ENCODE measurements around the gene IFT20. TPM values are rescaled to one million over a fixed set of nuclear protein-coding genes. Genes with fewer than 3 reads are reported as not detected.
"Not testable (repeated sequence)": the region's sequence is repeated elsewhere in the genome, so short reads cannot be mapped to it uniquely, and the experiment has no call there.

The IFT20 gene
- total RNA-seq, 1 experiment from 2014 or later = 34.5 TPM

DNA sequence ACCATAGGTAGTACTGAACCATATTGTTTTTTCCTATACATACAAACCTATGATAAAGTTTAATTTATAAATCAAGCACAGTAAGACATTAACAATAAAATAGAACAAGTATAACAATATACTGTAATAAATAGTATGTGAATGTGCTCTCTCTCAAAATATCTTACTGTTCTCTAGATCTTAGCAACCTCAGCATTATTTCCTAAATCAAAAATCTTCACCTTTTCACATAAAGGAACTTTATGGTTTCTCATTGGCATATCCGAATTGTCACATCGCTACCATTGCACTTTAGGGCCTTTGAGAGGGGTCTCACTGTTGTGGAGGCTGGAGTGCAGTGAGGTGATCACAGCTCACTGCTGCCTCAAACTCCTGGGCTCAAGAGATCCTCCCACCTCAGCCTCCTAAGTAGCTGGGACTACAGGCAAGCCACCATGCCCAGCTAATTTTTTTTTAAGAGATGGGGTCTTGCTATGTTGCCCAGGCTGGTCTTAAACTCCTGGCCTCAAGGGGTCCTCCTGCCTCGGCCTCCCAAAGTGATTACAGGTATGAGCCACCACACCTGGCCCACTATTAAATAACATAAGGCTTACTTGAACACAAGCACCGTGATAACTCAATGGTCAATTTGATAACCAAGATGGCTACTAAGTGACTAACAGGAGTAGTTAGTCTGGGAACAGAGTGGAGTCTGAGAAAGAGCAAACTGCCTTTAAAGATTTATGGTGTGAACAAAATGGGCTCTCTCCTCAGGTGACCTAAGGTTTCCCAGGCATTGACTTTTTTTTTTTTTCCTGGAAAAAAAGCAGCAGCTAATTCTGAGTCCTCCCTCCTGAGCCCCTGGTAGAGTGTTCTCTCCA, 19.2 kb downstream of the IFT20 start:
- DNase-seq (ENCODE audit: low spot score) = no peak

DNA sequence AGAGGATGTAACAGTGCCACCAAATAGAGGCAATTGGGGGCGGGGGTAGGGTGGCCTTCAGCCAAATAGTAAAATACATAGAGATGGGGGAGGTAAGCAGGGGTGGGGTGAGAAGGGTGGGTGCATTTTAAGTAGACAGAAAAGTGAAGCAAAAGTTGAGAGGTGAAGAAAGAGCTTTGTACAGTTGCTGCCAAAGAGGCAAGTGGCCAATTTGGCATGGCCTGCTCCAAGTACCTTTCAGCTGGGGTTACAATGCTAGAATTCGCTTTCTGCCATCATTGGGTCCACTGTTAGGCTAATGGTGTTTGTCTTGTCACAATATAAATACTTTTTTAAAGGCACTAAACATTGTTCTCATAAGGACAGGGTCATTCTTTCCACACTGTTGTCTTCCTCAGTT, 21.4 kb downstream of the IFT20 start:
- no peak for DNase-seq (ENCODE audit: low spot score)

DNA sequence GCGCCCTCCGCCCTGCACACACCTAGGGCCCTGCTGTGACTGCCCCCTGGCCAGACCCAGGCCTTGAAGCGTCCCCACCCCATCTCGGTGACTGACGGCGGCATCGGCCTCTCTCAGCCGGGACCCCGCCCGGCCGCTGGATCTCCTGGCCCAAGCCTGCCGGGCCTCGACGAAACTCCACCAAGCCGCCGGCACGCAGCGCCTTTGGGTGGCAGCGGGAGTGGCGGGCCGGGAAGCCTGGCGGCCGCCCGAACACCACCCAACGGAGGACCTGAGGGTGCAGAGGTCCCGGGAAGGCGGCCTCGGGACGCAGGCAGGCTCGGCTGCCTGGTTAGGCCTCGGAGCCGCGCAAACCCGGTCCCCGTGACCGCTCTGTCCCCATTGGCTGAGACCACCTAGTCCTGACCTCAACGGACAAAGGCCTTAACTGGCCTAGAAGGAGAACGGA, 28.3 kb downstream of the IFT20 start:
- no peak for DNase-seq (ENCODE audit: low spot score)

DNA sequence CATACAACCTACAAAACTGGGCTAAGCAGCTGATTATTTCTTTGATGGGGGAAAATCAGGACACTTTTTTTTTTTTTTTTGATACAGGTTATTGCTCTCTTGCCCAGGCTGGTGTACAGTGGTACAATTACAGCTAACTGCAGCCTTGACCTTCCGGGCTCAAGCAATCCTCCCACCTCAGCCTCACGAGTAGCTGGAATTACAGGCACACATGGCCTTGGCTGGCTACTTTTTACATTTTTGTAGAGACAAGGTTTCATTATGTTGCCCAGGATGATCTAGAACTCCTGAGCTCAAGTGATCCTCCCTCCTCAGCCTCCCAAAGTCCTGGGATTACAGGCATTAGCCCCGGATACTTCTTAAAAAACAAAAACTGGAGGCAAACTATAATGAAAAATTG, 36.8 kb downstream of the IFT20 start:
- no peak for DNase-seq (ENCODE audit: low spot score)

DNA sequence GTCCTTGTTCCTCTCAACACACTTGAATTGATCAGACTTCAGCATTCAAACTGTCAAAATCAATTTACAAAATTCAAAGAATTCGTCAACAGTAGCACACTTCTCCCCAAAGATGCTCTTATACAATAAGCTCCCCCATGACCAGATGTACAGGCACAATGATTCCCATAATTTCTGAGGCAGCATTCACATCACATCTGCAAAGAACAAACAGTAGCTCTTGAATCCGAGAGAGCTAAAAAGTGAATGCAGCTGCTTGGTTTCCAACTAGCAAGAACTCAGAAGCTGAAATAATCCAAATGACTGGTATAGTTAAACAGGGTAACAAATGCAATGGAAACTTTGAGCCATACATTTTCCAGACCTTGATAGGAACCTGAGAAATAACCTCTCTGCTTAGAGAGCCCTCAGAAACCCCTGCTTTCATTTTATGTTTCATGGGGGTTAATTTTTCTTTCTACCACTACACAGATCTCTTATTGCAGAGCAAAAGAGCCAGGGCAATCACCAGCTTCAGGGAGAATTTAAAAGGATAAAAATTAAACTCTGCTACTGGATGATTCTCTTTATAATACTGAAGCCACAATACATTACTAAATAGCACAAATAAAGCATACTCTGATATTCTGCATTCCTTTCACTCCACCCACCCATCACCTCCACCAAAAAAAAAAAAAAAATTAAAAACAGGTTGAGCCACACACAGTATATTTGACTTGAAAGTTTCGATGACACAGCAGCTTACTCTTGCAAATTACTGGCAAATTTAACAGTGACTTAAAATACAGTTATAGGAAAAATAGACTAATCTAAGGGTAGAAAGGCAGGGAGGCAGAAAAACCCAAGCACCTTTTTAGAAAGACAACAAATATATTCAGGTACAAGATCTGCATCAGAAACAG, 39.3 kb downstream of the IFT20 start:
- DNase-seq (ENCODE audit: low spot score) = no peak

DNA sequence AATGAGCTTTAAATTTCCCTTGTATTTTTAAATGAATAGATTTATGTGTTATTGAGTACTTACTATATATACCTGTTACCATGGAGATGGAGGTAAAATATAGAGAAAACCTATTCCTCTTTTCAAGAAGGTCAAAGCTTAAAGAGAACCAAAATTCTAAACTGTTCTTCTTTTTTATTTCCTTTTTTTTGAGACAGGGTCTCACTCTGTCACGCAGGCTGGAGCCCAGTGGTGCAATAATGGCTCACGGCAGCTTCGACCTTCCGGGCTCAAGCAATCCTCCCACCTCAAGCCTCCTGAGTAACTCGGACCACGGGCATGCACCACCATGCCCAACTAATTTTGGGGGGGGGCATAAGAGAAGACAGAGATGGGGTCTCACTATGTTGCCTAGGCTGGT, 41.3 kb downstream of the IFT20 start:
- DNase-seq (ENCODE audit: low spot score) = no peak

DNA sequence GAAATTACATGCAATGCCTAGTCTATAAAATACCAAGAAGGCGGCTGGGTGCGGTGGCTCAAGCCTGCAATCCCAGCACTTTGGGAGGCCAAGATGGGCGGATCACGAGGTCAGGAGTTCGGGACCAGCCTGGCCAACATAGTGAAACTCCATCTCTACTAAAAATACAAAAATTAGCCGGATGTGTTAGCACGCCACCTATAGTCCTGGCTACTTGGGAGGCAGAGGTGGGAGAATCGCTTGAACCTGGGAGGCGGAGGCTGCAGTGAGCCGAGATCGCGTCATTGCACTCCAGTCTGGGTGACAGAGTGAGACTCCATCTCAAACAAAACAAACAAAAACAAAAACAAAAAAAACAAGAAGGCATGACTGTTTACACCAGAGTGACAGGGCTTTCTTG, 42.4 kb downstream of the IFT20 start:
- DNase-seq (ENCODE audit: low spot score) = not testable (repeated sequence)

DNA sequence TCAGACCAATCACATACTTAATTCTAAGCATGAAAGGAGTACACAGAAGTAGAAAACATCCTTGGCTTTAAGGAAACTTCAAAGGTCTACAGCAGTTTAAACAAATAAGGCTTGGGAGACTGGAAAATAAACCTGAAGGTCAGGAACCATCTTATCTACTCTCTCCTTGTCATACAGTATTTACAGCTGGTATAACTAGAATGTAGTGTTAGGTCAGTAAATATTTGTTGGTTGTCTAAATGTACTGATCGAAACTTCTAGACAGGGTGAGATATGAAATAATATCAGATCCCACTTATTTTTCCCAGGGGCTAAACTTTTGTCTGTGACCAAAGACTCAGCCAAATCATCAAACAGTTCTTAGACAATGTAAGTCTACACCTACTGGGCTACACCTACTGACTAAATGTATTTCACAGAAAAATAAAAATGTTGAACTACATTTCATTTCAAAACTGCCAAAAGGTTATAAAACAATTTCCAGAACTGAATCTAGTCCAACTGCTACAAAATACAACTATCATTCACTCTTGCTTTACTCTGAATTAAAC, 43.4 kb downstream of the IFT20 start:
- DNase-seq (ENCODE audit: low spot score) = no peak

DNA sequence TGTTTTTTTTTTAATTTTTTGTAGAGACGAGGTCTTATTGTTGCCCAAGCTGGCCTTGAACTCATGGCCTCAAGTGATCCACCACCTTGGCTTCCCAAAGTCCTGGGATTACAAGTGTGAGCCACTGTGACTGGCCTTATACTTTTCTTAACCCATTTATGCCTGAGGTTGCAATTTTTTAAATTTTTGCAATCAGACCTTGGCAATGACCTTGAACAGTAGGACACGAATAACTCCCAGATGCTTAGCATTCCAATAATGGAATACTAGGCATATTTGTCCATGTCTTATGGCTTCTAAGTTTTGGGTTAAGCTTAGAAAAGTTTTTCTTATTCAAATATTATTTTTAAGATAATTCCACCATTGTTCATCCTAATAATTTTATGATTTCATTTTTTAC, 44.6 kb downstream of the IFT20 start:
- no peak for DNase-seq (ENCODE audit: low spot score)

DNA sequence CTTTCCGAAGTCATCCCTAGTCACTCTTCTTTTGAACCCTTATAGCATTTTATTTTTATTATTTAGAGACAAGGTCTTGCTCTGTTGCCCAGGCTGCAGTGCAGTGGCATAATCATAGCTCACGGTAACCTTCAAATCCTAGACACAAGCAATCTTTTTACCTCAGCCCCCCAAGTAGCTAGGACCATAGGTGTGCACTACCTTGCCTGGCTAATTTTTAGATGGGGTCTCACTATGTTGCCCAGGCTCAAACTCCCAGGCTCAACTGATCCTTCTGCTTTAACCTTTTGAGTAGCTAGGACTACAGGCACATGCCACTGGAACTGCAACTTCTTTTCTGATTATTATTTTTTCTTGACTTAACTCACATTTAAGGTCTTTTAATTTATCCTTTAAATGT, 49.3 kb downstream of the IFT20 start:
- no peak for DNase-seq (ENCODE audit: low spot score)

DNA sequence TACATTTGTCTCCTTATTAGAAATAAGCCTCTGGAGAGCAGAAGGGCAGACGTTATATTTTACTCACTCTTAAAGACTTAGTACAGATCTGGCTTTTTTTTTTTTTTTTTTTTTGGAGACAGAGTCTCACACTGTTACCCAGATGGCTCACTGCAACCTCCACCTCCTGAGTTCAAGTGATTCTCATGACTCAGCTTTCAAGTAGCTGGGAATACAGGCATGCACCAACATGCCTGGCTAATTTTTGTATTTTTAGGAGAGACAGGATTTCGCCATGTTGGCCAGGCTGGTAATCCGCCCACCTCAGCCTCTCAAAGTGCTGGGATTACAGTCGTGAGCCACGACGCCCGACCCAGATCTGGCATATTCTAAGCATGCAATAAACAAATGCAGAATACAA, 52.7 kb downstream of the IFT20 start:
- DNase-seq (ENCODE audit: low spot score) = peak; percentile 70

DNA sequence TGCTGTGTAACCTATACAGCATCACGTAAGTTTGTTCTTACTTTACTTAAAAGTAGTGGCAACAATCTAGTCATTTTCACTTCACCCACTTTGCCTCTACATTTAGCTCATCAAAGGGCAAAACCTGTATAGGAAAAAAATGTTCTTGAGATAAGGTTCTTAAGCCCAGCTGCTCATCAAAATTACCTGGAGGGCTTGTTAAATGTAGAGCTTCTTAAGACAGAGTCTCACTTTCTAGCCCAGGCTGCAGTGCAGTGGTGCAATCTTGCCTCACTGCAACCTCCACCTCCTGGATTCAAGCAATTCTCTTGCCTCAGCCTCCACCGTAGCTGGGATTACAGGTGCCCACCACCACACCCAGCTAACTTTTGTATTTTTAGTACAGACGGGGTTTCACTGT, 54.4 kb downstream of the IFT20 start:
- no peak for DNase-seq (ENCODE audit: low spot score)

DNA sequence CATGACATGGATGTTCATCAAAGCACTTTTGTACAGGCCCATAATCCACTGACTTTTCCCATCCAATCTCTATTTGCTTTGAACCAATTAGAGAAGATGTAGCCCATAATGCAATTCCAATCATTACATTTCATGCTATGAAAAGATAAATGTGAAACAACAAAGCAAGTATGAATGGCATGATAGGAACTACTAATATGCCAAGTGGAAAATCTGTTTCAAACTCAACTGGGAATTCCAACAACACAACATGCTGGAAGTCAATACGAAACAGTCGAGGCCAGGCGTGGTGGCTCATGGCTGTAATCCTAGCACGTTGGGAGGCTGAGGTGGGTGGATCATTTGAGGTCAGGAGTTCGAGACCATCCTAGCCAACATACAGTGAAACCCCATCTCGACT, 55.9 kb downstream of the IFT20 start:
- no peak for DNase-seq (ENCODE audit: low spot score)

Other genes starting within 250 kb of the IFT20 start
- 44.6 and 54.0 TPM in 2 replicates for gene TMEM97, start 16.3 kb downstream of the IFT20 start, total RNA-seq (2014; rRNA removed; shearing (Covaris generic))
- 25.1 and 26.3 TPM in 2 replicates for gene TNFAIP1, start 289 bp upstream of the IFT20 start, total RNA-seq (2014; rRNA removed; shearing (Covaris generic))
- gene POLDIP2, start 22.1 kb upstream of the IFT20 start, total RNA-seq (2014; rRNA removed; shearing (Covaris generic)) = 108 and 110 TPM in 2 replicates
- not detected in 2 replicates for gene SEBOX, start 29.7 kb upstream of the IFT20 start, total RNA-seq (2014; rRNA removed; shearing (Covaris generic))
- not detected in 2 replicates for gene VTN, start 34.8 kb upstream of the IFT20 start, total RNA-seq (2014; rRNA removed; shearing (Covaris generic))
- gene SARM1, start 36.2 kb upstream of the IFT20 start, total RNA-seq (2014; rRNA removed; shearing (Covaris generic)) = 8.7 and 11.2 TPM in 2 replicates
- gene SLC46A1, start 70.7 kb upstream of the IFT20 start, total RNA-seq (2014; rRNA removed; shearing (Covaris generic)) = 4.7 and 4.9 TPM in 2 replicates
- gene SLC13A2, start 138.2 kb upstream of the IFT20 start, total RNA-seq (2014; rRNA removed; shearing (Covaris generic)) = not detected in 2 replicates
- not detected in 2 replicates for gene FOXN1, start 170.9 kb upstream of the IFT20 start, total RNA-seq (2014; rRNA removed; shearing (Covaris generic))
- gene UNC119, start 217.2 kb upstream of the IFT20 start, total RNA-seq (2014; rRNA removed; shearing (Covaris generic)) = 39.0 and 39.7 TPM in 2 replicates
- 74.4 and 90.7 TPM in 2 replicates for gene PIGS, start 236.1 kb upstream of the IFT20 start, total RNA-seq (2014; rRNA removed; shearing (Covaris generic))
- 6.2 and 8.1 TPM in 2 replicates for gene ALDOC, start 241.4 kb upstream of the IFT20 start, total RNA-seq (2014; rRNA removed; shearing (Covaris generic))

Data from H4 (cell line).